BLaER1 treated with 17β-estradiol and CSF1 and Interleukin-3, amounts not matched to agents 10 nM and 100 nM (cell line): ENCODE measurements around the gene DEFB128.
"Not testable (repeated sequence)": the region's sequence is repeated elsewhere in the genome, so short reads cannot be mapped to it uniquely, and the experiment has no call there.

Experiments used
- H3K27ac ChIP-seq, 11 experiments: shearing (Covaris generic); formaldehyde crosslinking; 2 replicates each; pipeline ENCODE4 v1.8.1; 2022
- H3K27me3 ChIP-seq, 11 experiments: shearing (Covaris generic); formaldehyde crosslinking; 2 replicates each; pipeline ENCODE4 v1.8.1; 2022
- H3K36me3 ChIP-seq, 11 experiments: shearing (Covaris generic); formaldehyde crosslinking; 2 replicates each; pipeline ENCODE4 v1.8.1; 2022
- H3K4me1 ChIP-seq, 10 experiments: shearing (Covaris generic); formaldehyde crosslinking; 2 replicates each; pipeline ENCODE4 v1.8.1; 2022
- H3K4me2 ChIP-seq, 11 experiments: shearing (Covaris generic); formaldehyde crosslinking; 2 replicates each; pipeline ENCODE4 v1.8.1; 2022
- H3K4me3 ChIP-seq, 10 experiments: shearing (Covaris generic); formaldehyde crosslinking; 2 replicates each; pipeline ENCODE4 v1.8.1; 2022
- H3K9ac ChIP-seq, 11 experiments: shearing (Covaris generic); formaldehyde crosslinking; 2 replicates each; pipeline ENCODE4 v1.8.1; 2022
- H3K9me3 ChIP-seq, 11 experiments: shearing (Covaris generic); formaldehyde crosslinking; replicated peaks in 1 of 11; 2 replicates each; pipeline ENCODE4 v1.8.1; 2022
- H4K20me1 ChIP-seq, 11 experiments: shearing (Covaris generic); formaldehyde crosslinking; 2 replicates each; pipeline ENCODE4 v1.8.1; 2022
- Cebpa-rat ChIP-seq, 11 experiments: shearing (Covaris generic); IDR thresholded peaks; 2 replicates each; pipeline ENCODE4 v1.8.1; 2022

Gene DEFB128

DNA sequence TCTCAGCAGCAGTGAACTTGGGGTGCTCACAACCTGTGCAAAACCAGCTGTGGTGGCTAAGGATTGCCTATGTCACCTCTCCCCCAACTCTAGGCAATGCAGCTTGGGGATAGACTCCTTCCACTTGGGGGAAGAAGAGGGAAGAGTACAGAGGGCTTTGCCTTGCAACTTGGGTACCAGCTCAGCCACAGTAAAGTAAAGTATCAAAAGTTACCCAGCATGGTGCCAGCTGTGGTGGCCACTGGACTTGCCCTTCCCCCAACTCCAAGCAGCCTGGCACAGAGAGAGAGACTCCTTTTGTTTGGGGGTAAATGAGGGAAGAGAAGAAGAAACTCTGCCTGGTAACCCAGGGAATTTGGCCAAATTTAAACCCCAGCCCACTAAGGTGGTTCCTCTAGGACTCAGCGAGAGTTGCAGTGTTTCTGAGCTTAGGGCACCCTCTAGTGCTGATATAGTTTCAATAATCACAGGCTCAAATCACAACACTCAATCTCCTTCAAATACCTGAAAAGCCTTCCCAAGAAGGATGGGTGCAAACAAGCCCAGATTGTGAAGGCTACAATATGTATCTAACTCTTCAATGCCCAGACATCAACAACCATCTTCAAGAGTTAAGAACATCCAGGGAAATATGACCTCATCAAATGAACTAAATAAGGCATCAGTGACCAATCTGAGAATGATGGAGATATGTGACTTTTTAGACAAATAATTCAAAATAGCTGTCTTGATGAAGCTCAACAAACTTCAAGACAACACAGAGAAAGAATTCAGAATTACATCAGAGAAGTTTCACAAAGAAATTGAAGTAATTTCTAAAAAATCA is 30.0 kb upstream of the DEFB128 start:
- no peaks in the 10 kb centered on the region for H3K27me3 ChIP-seq
- no peak for TF ChIP-seq Cebpa-rat (IDR thresholded peaks at IDR 0.05)
- no peaks in the 10 kb centered on the region for H3K9me3 ChIP-seq
- H3K27ac ChIP-seq: no peak overlapping the region
- H3K9ac ChIP-seq: no peak overlapping the region
- H3K4me1 ChIP-seq: peaks cover 0 to 6% (median 0%) of the 10 kb centered on the region in 10 experiments; a peak in 4 of 20 replicates
- H4K20me1 ChIP-seq: no peaks in the 10 kb centered on the region
- H3K4me3 ChIP-seq: no peak overlapping the region
- H3K36me3 ChIP-seq: no peaks in the 10 kb centered on the region
- no peak overlapping the region for H3K4me2 ChIP-seq

DNA sequence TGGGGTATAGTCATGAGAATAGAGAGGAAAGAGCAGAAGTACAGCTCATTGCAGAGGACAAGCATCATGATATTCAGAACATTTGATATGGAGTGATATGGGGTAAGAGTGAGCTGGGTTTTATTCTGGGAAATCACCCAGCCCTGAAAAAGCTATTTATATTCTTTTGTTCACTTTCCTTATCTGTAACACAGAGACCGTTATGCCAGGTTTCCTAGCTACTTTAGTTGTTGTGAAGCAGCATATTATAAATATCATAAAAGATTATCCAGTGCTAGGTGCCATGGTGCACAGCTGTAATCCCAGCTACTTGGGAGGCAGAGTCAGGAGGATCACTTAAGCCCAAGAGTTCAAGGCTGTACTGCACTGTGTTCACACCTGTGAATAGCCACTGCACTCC is 27.8 kb upstream of the DEFB128 start:
- H3K9me3 ChIP-seq: no peaks in the 10 kb centered on the region
- no peak overlapping the region for H3K9ac ChIP-seq
- H3K27ac ChIP-seq: no peak overlapping the region
- TF ChIP-seq Cebpa-rat (IDR thresholded peaks at IDR 0.05): no peak
- no peak overlapping the region for H3K4me3 ChIP-seq
- no peaks in the 10 kb centered on the region for H3K36me3 ChIP-seq
- peak overlapping the region in 4 of 11 experiments; percentile 4 to 40 (median 19); a peak in 6 of 22 replicates for H3K4me2 ChIP-seq
- no peaks in the 10 kb centered on the region for H3K27me3 ChIP-seq
- H4K20me1 ChIP-seq: no peaks in the 10 kb centered on the region
- H3K4me1 ChIP-seq: peaks cover 0 to 6% (median 0%) of the 10 kb centered on the region in 10 experiments; a peak in 4 of 20 replicates

- Histone ChIP-seq H3K27ac (no peak overlapping the region), H3K4me3 (no peak overlapping the region), H3K9me3 (no peaks in the 10 kb centered on the region), H3K9ac (no peak overlapping the region), H4K20me1 (no peaks in the 10 kb centered on the region), H3K27me3 (no peaks in the 10 kb centered on the region), H3K36me3 (no peaks in the 10 kb centered on the region), H3K4me2 (no peak overlapping the region), H3K4me1 (peaks cover 0 to 6% (median 0%) of the 10 kb centered on the region in 10 experiments; a peak in 4 of 20 replicates)
- TF ChIP-seq Cebpa-rat (IDR thresholded peaks at IDR 0.05): no peak
Measured at GRCh38 chr20:215796-216195, 26.3 kb upstream of the DEFB128 start.

GRCh38 chr20:214383-214782 is 24.9 kb upstream of the DEFB128 start:
- Histone ChIP-seq H3K4me1 (peaks cover 0 to 6% (median 0%) of the 10 kb centered on the region in 10 experiments; a peak in 4 of 20 replicates), H3K9me3 (no peaks in the 10 kb centered on the region), H4K20me1 (no peaks in the 10 kb centered on the region), H3K9ac (no peak overlapping the region), H3K4me2 (no peak overlapping the region), H3K4me3 (no peak overlapping the region), H3K27ac (no peak overlapping the region), H3K27me3 (no peaks in the 10 kb centered on the region), H3K36me3 (no peaks in the 10 kb centered on the region)
- no peak for TF ChIP-seq Cebpa-rat (IDR thresholded peaks at IDR 0.05)

DNA sequence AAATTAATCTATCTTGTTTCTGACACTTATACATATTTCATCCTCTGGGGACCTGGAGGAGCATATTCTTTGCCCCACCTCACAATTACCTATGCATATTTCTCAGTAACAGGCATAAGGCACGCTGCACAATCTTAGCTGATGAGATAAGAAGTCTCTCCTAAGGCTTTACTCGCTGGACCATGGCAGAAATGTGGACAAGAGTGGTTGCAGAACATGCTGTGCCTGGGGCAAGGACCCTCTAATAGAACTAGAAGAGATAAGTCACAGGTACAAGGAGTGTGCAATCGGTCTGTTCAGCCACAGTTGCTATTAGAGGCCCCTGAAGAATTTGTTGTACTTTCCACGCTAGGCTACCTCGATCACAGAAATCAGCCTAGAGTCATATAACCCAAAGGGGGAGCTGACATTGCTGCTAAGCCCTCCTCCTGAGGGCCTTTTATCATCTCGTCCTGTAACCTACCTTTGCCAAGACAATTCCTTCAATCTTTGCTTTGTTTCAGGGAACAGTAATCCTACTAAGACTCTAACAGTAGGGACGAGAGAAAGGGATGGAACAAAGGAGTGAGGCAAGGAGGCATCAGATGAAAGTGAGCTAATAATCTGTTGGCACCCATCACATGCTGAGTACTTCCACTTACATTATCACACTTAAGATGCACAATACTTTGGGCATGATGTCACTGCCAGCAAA is 21.4 kb upstream of the DEFB128 start:
- Histone ChIP-seq H3K4me3 (no peak overlapping the region), H3K4me1 (no peaks in the 10 kb centered on the region), H3K9me3 (no peaks in the 10 kb centered on the region), H3K36me3 (no peaks in the 10 kb centered on the region), H3K4me2 (no peak overlapping the region), H4K20me1 (no peaks in the 10 kb centered on the region), H3K27me3 (no peaks in the 10 kb centered on the region), H3K27ac (no peak overlapping the region), H3K9ac (no peak overlapping the region)
- no peak for TF ChIP-seq Cebpa-rat (IDR thresholded peaks at IDR 0.05)

DNA sequence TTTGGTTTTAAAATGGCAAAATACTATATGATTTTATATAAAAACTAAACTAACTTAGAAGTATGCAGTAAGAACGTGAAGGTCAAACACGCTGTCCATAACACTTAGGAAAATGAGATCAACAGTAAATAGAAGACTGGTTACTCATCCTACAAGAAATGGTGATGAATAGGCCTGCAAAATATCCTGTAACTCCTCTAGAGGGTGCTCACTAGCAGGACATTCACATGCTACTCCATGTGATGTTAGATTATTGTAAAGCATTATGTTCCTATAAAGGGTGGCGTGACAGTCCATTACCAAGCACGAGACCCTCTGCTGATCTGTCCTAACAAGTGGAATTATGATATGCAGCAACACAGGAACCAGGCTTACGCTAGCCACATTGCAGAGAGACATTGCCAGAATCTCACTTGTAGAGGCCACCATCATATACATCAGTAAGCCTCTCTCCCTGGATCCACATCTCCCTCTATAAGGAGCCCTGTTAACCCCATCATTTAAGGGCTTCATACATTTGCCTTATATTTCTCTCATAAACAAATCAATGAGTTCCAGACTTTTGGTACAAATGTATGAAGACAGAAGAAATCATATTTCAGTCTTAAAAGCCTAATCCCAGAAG is 19.5 kb upstream of the DEFB128 start:
- no peaks in the 10 kb centered on the region for H3K9me3 ChIP-seq
- no peak for TF ChIP-seq Cebpa-rat (IDR thresholded peaks at IDR 0.05)

DNA sequence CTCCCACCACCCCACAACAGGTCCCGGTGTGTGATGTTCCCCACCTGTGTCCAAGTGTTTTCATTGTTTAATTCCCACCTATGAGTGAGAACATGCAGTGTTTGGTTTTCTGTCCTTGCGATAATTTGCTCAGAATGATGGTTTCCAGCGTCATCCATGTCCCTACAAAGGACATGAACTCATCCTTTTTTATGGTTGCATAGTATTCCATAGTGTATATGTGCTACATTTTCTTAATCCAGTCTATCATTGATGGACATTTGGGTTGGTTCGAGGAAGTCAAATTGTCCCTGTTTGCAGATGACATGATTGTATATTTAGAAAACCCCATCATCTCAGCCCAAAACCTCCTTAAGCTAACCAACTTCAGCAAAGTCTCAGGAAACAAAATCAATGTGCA is 14.1 kb upstream of the DEFB128 start:
- not testable (repeated sequence) for H3K9me3 ChIP-seq, H3K4me1 ChIP-seq, H3K27me3 ChIP-seq, H3K4me2 ChIP-seq, H3K9ac ChIP-seq, H3K36me3 ChIP-seq, H3K27ac ChIP-seq, H4K20me1 ChIP-seq, H3K4me3 ChIP-seq

More for the DNA sequence above, 19.5 kb upstream of the DEFB128 start:
- no peaks in the 10 kb centered on the region for H3K36me3 ChIP-seq
- H3K27ac ChIP-seq: no peak overlapping the region
- no peak overlapping the region for H3K4me2 ChIP-seq
- no peaks in the 10 kb centered on the region for H4K20me1 ChIP-seq
- no peaks in the 10 kb centered on the region for H3K4me1 ChIP-seq
- H3K9ac ChIP-seq: no peak overlapping the region
- no peak overlapping the region for H3K4me3 ChIP-seq
- no peaks in the 10 kb centered on the region for H3K27me3 ChIP-seq

DNA sequence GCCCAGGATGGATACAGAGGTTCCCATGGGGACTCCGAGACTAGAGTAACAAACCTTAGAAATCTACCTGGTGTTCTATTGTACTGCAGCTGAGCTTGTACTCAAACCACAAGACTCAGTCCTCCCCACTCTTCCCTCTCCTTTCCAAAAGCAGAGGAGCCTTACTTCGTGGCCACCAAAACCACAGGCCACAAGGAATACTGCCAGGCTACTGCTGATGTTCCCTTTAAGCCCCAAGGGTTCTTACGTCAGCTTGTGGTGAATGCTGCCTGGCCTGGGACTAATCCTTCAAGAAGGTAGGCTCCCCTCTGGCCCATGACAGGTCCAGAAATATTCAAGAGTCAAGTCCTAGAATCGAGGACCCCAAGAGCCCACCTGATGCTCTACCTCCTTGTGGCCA is 10.5 kb upstream of the DEFB128 start:
- Histone ChIP-seq H3K27me3 (no peaks in the 10 kb centered on the region), H3K36me3 (no peaks in the 10 kb centered on the region), H4K20me1 (no peaks in the 10 kb centered on the region), H3K4me3 (no peak overlapping the region), H3K27ac (no peak overlapping the region), H3K9ac (no peak overlapping the region), H3K4me1 (peaks cover 0 to 7% (median 5%) of the 10 kb centered on the region in 10 experiments; a peak in 8 of 20 replicates), H3K4me2 (peak overlapping the region in 5 of 11 experiments; percentile 1 to 37 (median 27); a peak in 4 of 22 replicates), H3K9me3 (peaks cover 0 to 9% (median 4%) of the 10 kb centered on the region in 11 experiments; a peak in 5 of 22 replicates)
- no peak for TF ChIP-seq Cebpa-rat (IDR thresholded peaks at IDR 0.05)

- H3K9ac ChIP-seq: no peak overlapping the region
- no peaks in the 10 kb centered on the region for H3K27me3 ChIP-seq
- no peaks in the 10 kb centered on the region for H4K20me1 ChIP-seq
- H3K9me3 ChIP-seq: peaks cover 0 to 9% (median 4%) of the 10 kb centered on the region in 11 experiments; a peak in 5 of 22 replicates
- no peak overlapping the region for H3K4me3 ChIP-seq
- H3K27ac ChIP-seq: no peak overlapping the region
- no peaks in the 10 kb centered on the region for H3K36me3 ChIP-seq
- no peak overlapping the region for H3K4me2 ChIP-seq
- H3K4me1 ChIP-seq: peaks cover 0 to 7% (median 5%) of the 10 kb centered on the region in 10 experiments; a peak in 8 of 20 replicates
- no peak for TF ChIP-seq Cebpa-rat (IDR thresholded peaks at IDR 0.05)
Measured at GRCh38 chr20:198225-198624, 8.7 kb upstream of the DEFB128 start.
